WTC11 (cell line): ENCODE results near the gene BCAS3.

Source experiments
- ATF1 ChIP-seq: sonication (generic); formaldehyde crosslinking; IDR thresholded peaks from 2 replicates; pipeline ENCODE4 v1.8.1; 2023; ENCODE audit warnings: mild to moderate bottlenecking, moderate library complexity, missing genetic modification reagents
- FOXP1 ChIP-seq: sonication (generic); formaldehyde crosslinking; IDR thresholded peaks from 2 replicates; pipeline ENCODE4 v1.8.0; 2022; ENCODE audit warnings: missing genetic modification reagents, mild to moderate bottlenecking, moderate library complexity, borderline replicate concordance
- JUN ChIP-seq: sonication (generic); formaldehyde crosslinking; IDR thresholded peaks from 2 replicates; pipeline ENCODE4 v1.8.0; 2023; ENCODE audit warnings: mild to moderate bottlenecking, missing genetic modification reagents
- KAT7 ChIP-seq: sonication (generic); formaldehyde crosslinking; IDR thresholded peaks from 2 replicates; pipeline ENCODE4 v1.8.1; 2023; ENCODE audit warnings: missing genetic modification reagents, mild to moderate bottlenecking, borderline replicate concordance
- RORB ChIP-seq: fragments of 250-450 bp; sonication (Bioruptor Pico); IDR thresholded peaks from 2 replicates; pipeline ENCODE4 v1.9.0; 2021; ENCODE audit warnings: mild to moderate bottlenecking
- TEAD1 ChIP-seq: sonication (generic); formaldehyde crosslinking; IDR thresholded peaks from 2 replicates; pipeline ENCODE4 v1.8.0; 2022; ENCODE audit warnings: mild to moderate bottlenecking, missing genetic modification reagents
- TP53 ChIP-seq: sonication (generic); formaldehyde crosslinking; IDR thresholded peaks from 2 replicates; pipeline ENCODE4 v1.8.1; 2023; ENCODE audit warnings: mild to moderate bottlenecking, missing genetic modification reagents
- TF ChIP-seq, protein P1 (sequence below): fragments of 200-600 bp; IDR thresholded peaks from 2 replicates; pipeline ENCODE4 v1.8.0; 2022; ENCODE audit warnings: antibody characterized with exemption
- TF ChIP-seq, protein P2 (sequence below): sonication (generic); formaldehyde crosslinking; IDR thresholded peaks from 2 replicates; pipeline ENCODE4 v1.8.1; 2022; ENCODE audit warnings: missing genetic modification reagents, borderline replicate concordance
- TF ChIP-seq, protein P3 (sequence below): sonication (generic); formaldehyde crosslinking; IDR thresholded peaks from 2 replicates; pipeline ENCODE4 v1.8.0; 2023; ENCODE audit warnings: missing genetic modification reagents
- TF ChIP-seq, protein P4 (sequence below): sonication (generic); formaldehyde crosslinking; IDR thresholded peaks from 2 replicates; pipeline ENCODE4 v1.8.1; 2023; ENCODE audit warnings: mild to moderate bottlenecking, missing genetic modification reagents
- TF ChIP-seq, protein P5 (sequence below): sonication (generic); formaldehyde crosslinking; IDR thresholded peaks from 2 replicates; pipeline ENCODE4 v1.8.0; 2022; ENCODE audit warnings: mild to moderate bottlenecking, missing genetic modification reagents
- TF ChIP-seq, protein P6 (sequence below): sonication (generic); formaldehyde crosslinking; IDR thresholded peaks from 2 replicates; pipeline ENCODE4 v1.8.1; 2023; ENCODE audit warnings: mild to moderate bottlenecking, missing genetic modification reagents, moderate library complexity
- TF ChIP-seq, protein P7 (sequence below): sonication (generic); formaldehyde crosslinking; conservative IDR thresholded peaks from 2 replicates; pipeline ENCODE4 v1.8.1; 2022; ENCODE audit warnings: mild to moderate bottlenecking, missing genetic modification reagents

DNA sequence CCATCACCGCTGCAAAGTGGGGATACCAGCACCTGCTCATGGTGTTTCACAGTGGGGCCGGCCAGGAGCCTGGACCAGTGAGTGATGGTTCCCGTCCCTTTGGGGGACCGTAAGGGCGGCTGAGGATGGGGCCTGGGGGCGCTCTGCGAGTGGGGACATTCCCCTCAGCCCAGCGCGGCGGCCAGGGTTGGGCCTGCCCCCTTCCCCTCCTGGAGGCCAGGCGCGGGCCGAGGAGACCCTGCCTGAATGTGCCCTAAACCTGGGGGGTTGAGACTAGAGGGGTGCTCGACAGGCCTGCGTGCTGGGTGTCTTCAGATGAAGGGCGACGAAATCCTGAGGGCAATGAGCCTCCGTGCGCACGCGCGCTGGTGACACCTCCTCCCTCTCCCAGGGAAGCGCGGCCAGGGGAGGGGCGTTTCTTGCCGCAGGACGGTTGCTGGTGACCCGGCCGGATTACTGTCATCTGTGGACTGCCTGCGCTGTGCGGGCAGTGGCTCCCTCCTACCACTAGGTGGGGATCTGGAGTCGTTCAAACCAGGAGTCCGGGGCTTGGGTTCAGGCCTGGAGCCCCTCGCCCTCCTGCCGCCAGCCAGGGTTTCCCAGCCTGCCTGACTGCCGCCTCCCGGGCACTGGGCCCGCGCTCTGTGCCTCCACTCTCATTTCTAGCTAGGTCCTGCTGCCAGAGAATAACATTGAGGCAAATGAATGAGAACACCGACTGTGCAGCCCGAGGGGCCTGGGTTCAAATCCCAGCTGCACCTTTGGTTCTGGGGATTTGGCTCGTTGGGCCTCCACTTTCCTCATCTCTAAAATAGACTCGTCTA, 739.1 kb downstream of the BCAS3 start:
- TF ChIP-seq, protein P1, sequence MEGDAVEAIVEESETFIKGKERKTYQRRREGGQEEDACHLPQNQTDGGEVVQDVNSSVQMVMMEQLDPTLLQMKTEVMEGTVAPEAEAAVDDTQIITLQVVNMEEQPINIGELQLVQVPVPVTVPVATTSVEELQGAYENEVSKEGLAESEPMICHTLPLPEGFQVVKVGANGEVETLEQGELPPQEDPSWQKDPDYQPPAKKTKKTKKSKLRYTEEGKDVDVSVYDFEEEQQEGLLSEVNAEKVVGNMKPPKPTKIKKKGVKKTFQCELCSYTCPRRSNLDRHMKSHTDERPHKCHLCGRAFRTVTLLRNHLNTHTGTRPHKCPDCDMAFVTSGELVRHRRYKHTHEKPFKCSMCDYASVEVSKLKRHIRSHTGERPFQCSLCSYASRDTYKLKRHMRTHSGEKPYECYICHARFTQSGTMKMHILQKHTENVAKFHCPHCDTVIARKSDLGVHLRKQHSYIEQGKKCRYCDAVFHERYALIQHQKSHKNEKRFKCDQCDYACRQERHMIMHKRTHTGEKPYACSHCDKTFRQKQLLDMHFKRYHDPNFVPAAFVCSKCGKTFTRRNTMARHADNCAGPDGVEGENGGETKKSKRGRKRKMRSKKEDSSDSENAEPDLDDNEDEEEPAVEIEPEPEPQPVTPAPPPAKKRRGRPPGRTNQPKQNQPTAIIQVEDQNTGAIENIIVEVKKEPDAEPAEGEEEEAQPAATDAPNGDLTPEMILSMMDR = peak; percentile 94
- TF ChIP-seq, protein P2, sequence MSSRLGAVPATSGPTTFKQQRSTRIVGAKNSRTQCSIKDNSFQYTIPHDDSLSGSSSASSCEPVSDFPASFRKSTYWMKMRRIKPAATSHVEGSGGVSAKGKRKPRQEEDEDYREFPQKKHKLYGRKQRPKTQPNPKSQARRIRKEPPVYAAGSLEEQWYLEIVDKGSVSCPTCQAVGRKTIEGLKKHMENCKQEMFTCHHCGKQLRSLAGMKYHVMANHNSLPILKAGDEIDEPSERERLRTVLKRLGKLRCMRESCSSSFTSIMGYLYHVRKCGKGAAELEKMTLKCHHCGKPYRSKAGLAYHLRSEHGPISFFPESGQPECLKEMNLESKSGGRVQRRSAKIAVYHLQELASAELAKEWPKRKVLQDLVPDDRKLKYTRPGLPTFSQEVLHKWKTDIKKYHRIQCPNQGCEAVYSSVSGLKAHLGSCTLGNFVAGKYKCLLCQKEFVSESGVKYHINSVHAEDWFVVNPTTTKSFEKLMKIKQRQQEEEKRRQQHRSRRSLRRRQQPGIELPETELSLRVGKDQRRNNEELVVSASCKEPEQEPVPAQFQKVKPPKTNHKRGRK (CRISPR knock-in tag) = no peak
- TF ChIP-seq JUN (CRISPR knock-in tag) (no peak), TP53 (CRISPR knock-in tag) (no peak), KAT7 (CRISPR knock-in tag) (no peak), TEAD1 (CRISPR knock-in tag) (no peak), FOXP1 (CRISPR knock-in tag) (no peak), ATF1 (CRISPR knock-in tag) (no peak), RORB (CRISPR knock-in tag) (no peak)
- TF ChIP-seq, protein P3, sequence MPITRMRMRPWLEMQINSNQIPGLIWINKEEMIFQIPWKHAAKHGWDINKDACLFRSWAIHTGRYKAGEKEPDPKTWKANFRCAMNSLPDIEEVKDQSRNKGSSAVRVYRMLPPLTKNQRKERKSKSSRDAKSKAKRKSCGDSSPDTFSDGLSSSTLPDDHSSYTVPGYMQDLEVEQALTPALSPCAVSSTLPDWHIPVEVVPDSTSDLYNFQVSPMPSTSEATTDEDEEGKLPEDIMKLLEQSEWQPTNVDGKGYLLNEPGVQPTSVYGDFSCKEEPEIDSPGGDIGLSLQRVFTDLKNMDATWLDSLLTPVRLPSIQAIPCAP (CRISPR knock-in tag) = no peak
- TF ChIP-seq, protein P4, sequence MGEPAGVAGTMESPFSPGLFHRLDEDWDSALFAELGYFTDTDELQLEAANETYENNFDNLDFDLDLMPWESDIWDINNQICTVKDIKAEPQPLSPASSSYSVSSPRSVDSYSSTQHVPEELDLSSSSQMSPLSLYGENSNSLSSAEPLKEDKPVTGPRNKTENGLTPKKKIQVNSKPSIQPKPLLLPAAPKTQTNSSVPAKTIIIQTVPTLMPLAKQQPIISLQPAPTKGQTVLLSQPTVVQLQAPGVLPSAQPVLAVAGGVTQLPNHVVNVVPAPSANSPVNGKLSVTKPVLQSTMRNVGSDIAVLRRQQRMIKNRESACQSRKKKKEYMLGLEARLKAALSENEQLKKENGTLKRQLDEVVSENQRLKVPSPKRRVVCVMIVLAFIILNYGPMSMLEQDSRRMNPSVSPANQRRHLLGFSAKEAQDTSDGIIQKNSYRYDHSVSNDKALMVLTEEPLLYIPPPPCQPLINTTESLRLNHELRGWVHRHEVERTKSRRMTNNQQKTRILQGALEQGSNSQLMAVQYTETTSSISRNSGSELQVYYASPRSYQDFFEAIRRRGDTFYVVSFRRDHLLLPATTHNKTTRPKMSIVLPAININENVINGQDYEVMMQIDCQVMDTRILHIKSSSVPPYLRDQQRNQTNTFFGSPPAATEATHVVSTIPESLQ (CRISPR knock-in tag) = no peak
- TF ChIP-seq, protein P5, sequence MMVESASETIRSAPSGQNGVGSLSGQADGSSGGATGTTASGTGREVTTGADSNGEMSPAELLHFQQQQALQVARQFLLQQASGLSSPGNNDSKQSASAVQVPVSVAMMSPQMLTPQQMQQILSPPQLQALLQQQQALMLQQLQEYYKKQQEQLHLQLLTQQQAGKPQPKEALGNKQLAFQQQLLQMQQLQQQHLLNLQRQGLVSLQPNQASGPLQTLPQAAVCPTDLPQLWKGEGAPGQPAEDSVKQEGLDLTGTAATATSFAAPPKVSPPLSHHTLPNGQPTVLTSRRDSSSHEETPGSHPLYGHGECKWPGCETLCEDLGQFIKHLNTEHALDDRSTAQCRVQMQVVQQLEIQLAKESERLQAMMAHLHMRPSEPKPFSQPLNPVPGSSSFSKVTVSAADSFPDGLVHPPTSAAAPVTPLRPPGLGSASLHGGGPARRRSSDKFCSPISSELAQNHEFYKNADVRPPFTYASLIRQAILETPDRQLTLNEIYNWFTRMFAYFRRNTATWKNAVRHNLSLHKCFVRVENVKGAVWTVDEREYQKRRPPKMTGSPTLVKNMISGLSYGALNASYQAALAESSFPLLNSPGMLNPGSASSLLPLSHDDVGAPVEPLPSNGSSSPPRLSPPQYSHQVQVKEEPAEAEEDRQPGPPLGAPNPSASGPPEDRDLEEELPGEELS (CRISPR knock-in tag) = no peak
- TF ChIP-seq, protein P6, sequence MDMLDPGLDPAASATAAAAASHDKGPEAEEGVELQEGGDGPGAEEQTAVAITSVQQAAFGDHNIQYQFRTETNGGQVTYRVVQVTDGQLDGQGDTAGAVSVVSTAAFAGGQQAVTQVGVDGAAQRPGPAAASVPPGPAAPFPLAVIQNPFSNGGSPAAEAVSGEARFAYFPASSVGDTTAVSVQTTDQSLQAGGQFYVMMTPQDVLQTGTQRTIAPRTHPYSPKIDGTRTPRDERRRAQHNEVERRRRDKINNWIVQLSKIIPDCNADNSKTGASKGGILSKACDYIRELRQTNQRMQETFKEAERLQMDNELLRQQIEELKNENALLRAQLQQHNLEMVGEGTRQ (CRISPR knock-in tag) = no peak
- TF ChIP-seq, protein P7, sequence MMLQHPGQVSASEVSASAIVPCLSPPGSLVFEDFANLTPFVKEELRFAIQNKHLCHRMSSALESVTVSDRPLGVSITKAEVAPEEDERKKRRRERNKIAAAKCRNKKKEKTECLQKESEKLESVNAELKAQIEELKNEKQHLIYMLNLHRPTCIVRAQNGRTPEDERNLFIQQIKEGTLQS (CRISPR knock-in tag) = no peak
